Measurements from ENCODE around the gene HIVEP3.

GRCh38 chr1:41842993-41843755, 75.5 kb downstream of the HIVEP3 start:
- no peak for TF ChIP-seq EP300 (IDR thresholded peaks at IDR 0.05; ENCODE audit: borderline replicate concordance)
- no peak for TF ChIP-seq FOXM1 (IDR thresholded peaks at IDR 0.05; ENCODE audit: borderline replicate concordance, low read depth)
- no peak for TF ChIP-seq YY1 (IDR thresholded peaks at IDR 0.05; ENCODE audit: low read depth)
- TF ChIP-seq REST (IDR thresholded peaks at IDR 0.05; ENCODE audit: low read depth) = no peak
- TF ChIP-seq USF1 (IDR thresholded peaks at IDR 0.05) = no peak
- TF ChIP-seq TAF1 (IDR thresholded peaks at IDR 0.05; ENCODE audit: low read depth) = no peak
- no peak for TF ChIP-seq MAX (IDR thresholded peaks at IDR 0.05)
- TF ChIP-seq RAD21 (IDR thresholded peaks at IDR 0.05; ENCODE audit: low read depth) = no peak
- no peak for TF ChIP-seq NFIC (IDR thresholded peaks at IDR 0.05)
- no peak for TF ChIP-seq TEAD4 (IDR thresholded peaks at IDR 0.05)
